ENCODE results near the gene KIF27.
"Not testable (repeated sequence)": the region's sequence is repeated elsewhere in the genome, so short reads cannot be mapped to it uniquely, and the experiment has no call there.

GRCh38 chr9:83900615-83901014 lies 20.6 kb downstream of the KIF27 start:
- TF ChIP-seq POLR2A, POLR2AphosphoS5 (IDR thresholded peaks at IDR 0.05; ENCODE audit: low read depth, low read length): not testable (repeated sequence)

All from GM12892 (cell line).